ENCODE data around the gene SPIN2B. TPM values are rescaled to one million over a fixed set of nuclear protein-coding genes. Genes with fewer than 3 reads are reported as not detected.
"Not testable (repeated sequence)": the region's sequence is repeated elsewhere in the genome, so short reads cannot be mapped to it uniquely, and the experiment has no call there.

SPIN2B gene
- total and polyA plus RNA-seq, 10 of the 15 experiments (the other 5 are each of a cell fraction or from before 2014, with no cell fraction given) = 2.7 to 8.9 (median 6.0) TPM

- ChIA-PET CTCF (interaction anchor here (1.1 to 1.5 kb wide), 2 partner anchors 298 to 299 kb away, joined by 4 to 6 read pairs; no protein-coding TSS in a partner anchor), SMC1A (ENCODE audit: uncharacterized antibody, unreplicated experiment) (no interaction called here), POLR2A (no interaction called here), RAD21 (ENCODE audit: unreplicated experiment) (no interaction called here)
- no TSS peak for BruUV-seq (replicated peaks)
- Histone ChIP-seq H3K9me3 (replicated peaks; ENCODE audit: control insufficient read depth, insufficient read depth, low read length) (no peaks in the 10 kb centered on the region), H3K4me3 (no peak overlapping the region), H3K79me2 (ENCODE audit: control insufficient read depth, insufficient read depth, low read length) (no peaks in the 10 kb centered on the region), H2AFZ (ENCODE audit: control insufficient read depth, low read depth, low read length) (no peak overlapping the region), H3K36me3 (ENCODE audit: control insufficient read depth in 2 of 2, insufficient read depth in 2 of 2, low read length in 1 of 2) (no peaks in the 10 kb centered on the region), H3K4me1 (ENCODE audit: control insufficient read depth, insufficient read depth, low read length) (no peaks in the 10 kb centered on the region), H3K9ac (ENCODE audit: control insufficient read depth, insufficient read depth, low read length) (no peak overlapping the region), H4K20me1 (ENCODE audit: control insufficient read depth, insufficient read depth) (no peaks in the 10 kb centered on the region), H3K4me2 (ENCODE audit: control insufficient read depth, insufficient read depth) (no peak overlapping the region), H3K27ac (ENCODE audit: control insufficient read depth, insufficient read depth) (no peak overlapping the region), H3K27me3 (replicated peaks in 1 of 2; ENCODE audit: control insufficient read depth in 2 of 2, insufficient read depth in 2 of 2, low read length in 1 of 2) (no peaks in the 10 kb centered on the region)
- 24% methylated on average over 2 of the region's 2 CpGs for WGBS (ENCODE audit: insufficient coverage, insufficient replicate concordance, low lambda C conversion rate, missing lambda C conversion rate)
- intact Hi-C loops (cut with micrococcal nuclease; ENCODE audit: unreplicated experiment) = no loop called here
- DNase-seq (ENCODE audit: low read depth, low spot score) (no peak), ATAC-seq (no peak), FAIRE-seq (no peak)
- in situ Hi-C loops (cut with MboI) = loop anchor here (10.0 kb wide), 1 partner anchor 300 kb away; no protein-coding TSS in a partner anchor
- TF ChIP-seq MYB (IDR thresholded peaks at IDR 0.05; ENCODE audit: borderline replicate concordance, low read depth, low read length) = no peak
- no peak for TF ChIP-seq KAT2A (conservative IDR thresholded peaks at IDR 0.05; ENCODE audit: control insufficient read depth, low read depth, low read length)
- TF ChIP-seq IRF3 (IDR thresholded peaks at IDR 0.05) = no peak
- no peak for TF ChIP-seq TAF1 (IDR thresholded peaks at IDR 0.05; ENCODE audit: borderline replicate concordance, low read depth, low read length)
- TF ChIP-seq CBFB (IDR thresholded peaks at IDR 0.05; ENCODE audit: low read depth) = no peak
- no peak for TF ChIP-seq TCF7 (IDR thresholded peaks at IDR 0.05; ENCODE audit: borderline replicate concordance)
- TF ChIP-seq BCL11A (IDR thresholded peaks at IDR 0.05; ENCODE audit: low read depth, low read length) = no peak
- no peak for TF ChIP-seq SIX5 (IDR thresholded peaks at IDR 0.05; ENCODE audit: low read depth, low read length, severe bottlenecking)
- TF ChIP-seq TBL1XR1 (IDR thresholded peaks at IDR 0.05; ENCODE audit: low read depth, low read length) = no peak
- no peak for TF ChIP-seq NFYB (IDR thresholded peaks at IDR 0.05; ENCODE audit: insufficient read depth, low read depth, low read length)
- no peak for TF ChIP-seq HSF1 (IDR thresholded peaks at IDR 0.05; ENCODE audit: low read depth, low read length)
- TF ChIP-seq E2F4 (IDR thresholded peaks at IDR 0.05; ENCODE audit: low read depth, low read length) = no peak
- no peak for TF ChIP-seq JUNB (IDR thresholded peaks at IDR 0.05)
- TF ChIP-seq MTA2 (IDR thresholded peaks at IDR 0.05; ENCODE audit: low read depth) = no peak
Measured at GRCh38 chrX:57155171-57155570, 33.8 kb upstream of the SPIN2B start.

- CTCF ChIA-PET; H3K4me3 ChIP-seq; ATAC-seq; H3K36me3 ChIP-seq (ENCODE audit: control insufficient read depth in 2 of 2, insufficient read depth in 2 of 2, low read length in 1 of 2); H3K79me2 ChIP-seq (ENCODE audit: control insufficient read depth, insufficient read depth, low read length); SMC1A ChIA-PET (ENCODE audit: uncharacterized antibody, unreplicated experiment); H3K9me3 ChIP-seq (replicated peaks; ENCODE audit: control insufficient read depth, insufficient read depth, low read length); intact Hi-C loops (cut with micrococcal nuclease; ENCODE audit: unreplicated experiment); H3K4me1 ChIP-seq (ENCODE audit: control insufficient read depth, insufficient read depth, low read length); H3K9ac ChIP-seq (ENCODE audit: control insufficient read depth, insufficient read depth, low read length); BruUV-seq (replicated peaks); H3K27me3 ChIP-seq (replicated peaks in 1 of 2; ENCODE audit: control insufficient read depth in 2 of 2, insufficient read depth in 2 of 2, low read length in 1 of 2); POLR2A ChIA-PET; H2AFZ ChIP-seq (ENCODE audit: control insufficient read depth, low read depth, low read length); H4K20me1 ChIP-seq (ENCODE audit: control insufficient read depth, insufficient read depth); H3K27ac ChIP-seq (ENCODE audit: control insufficient read depth, insufficient read depth); RAD21 ChIA-PET (ENCODE audit: unreplicated experiment); FAIRE-seq; H3K4me2 ChIP-seq (ENCODE audit: control insufficient read depth, insufficient read depth); DNase-seq (ENCODE audit: low read depth, low spot score): not testable (repeated sequence)
- 37% methylated on average over 8 of the region's 8 CpGs for WGBS (ENCODE audit: insufficient coverage, insufficient replicate concordance, low lambda C conversion rate, missing lambda C conversion rate)
- in situ Hi-C loops (cut with MboI) = loop anchor here (10.0 kb wide), 1 partner anchor 303 kb away; no protein-coding TSS in a partner anchor
Measured at GRCh38 chrX:57152222-57152621, 30.9 kb upstream of the SPIN2B start.

All from GM12878 (cell line).